ENCODE results near the gene IL6R. TPM values are rescaled to one million over a fixed set of nuclear protein-coding genes. Genes with fewer than 3 reads are reported as not detected.
"Not testable (repeated sequence)": the region's sequence is repeated elsewhere in the genome, so short reads cannot be mapped to it uniquely, and the experiment has no call there.

Gene IL6R
- total and polyA plus RNA-seq, 4 donors = 18.8 to 67.6 (median 35.3) TPM

DNA sequence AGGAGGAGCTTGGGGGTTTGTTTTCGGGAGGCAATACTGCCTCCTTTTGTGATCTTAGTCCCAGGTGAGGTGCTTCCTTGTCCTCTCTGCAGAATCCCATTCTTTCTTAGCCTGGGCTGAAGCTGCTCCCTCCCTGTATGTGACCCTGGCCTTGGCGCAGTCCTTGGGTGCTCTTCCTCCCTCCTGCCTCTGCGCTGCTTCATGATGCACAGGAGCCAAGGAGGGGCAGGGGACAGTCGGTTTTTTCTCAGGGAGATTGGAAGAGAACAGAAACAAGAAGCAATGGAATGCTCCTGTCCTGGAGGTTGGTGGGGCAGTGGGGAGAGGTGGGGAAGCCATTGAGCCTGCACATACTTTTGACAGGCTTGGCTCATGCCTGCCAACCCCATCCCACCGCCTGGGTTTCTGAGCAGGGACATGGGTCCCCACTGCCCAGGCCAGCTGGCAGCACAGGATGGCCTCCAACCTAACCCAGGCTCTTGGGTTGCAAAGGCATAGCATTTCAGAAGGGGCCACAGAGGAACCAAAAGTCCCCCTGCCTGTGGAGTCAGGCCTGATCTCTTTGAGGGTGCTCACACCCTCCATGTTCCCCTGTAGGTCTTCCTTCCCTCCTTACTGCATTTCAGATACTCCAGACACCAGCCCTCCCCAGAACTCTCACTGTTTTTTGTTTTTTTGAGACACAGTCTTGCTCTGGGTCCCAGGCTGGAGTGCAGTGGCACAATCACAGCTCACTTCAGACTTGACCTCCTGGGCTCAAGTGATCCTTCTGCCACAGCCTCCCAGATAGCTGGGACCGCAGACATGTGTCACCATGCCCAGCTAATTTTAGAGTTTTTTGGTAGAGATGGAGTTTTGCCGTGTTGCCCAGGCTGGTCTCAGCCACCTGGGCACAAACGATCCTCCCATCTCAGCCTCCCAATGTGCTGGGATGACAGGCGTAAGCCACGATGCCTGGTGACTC lies 16.1 kb downstream of the IL6R start:
- Histone ChIP-seq H3K36me3 (ENCODE audit: control insufficient read depth in 4 of 4, insufficient read depth in 3 of 4, low read depth in 1 of 4, low read length in 3 of 4) (peaks cover 0 to 8% (median 2%) of the 10 kb centered on the region in 4 donors), H3K9ac (ENCODE audit: low read depth in 1 of 2, low read length in 2 of 2) (peak overlapping the region; percentile 29 to 53), H3K27ac (ENCODE audit: low read depth in 1 of 2, low read length in 2 of 2) (peak overlapping the region; percentile 73 to 98), H3K4me1 (ENCODE audit: control insufficient read depth in 4 of 4, insufficient read depth in 4 of 4, low read length in 3 of 4) (peaks cover 27 to 83% (median 66%) of the 10 kb centered on the region in 4 donors), H3K9me3 (ENCODE audit: control insufficient read depth in 4 of 4, low read length in 3 of 4) (no peaks in the 10 kb centered on the region), H3K27me3 (ENCODE audit: control insufficient read depth in 4 of 4, insufficient read depth in 4 of 4, low read length in 3 of 4) (no peaks in the 10 kb centered on the region), H3K4me3 (ENCODE audit: low read depth in 1 of 3, low read length in 3 of 3) (no peak overlapping the region)
- TF ChIP-seq SP1 (IDR thresholded peaks at IDR 0.05) = no peak
- TF ChIP-seq TAF1 (conservative IDR thresholded peaks at IDR 0.05) = no peak
- no peak for TF ChIP-seq RAD21 (IDR thresholded peaks at IDR 0.05)
- TF ChIP-seq, protein P1, sequence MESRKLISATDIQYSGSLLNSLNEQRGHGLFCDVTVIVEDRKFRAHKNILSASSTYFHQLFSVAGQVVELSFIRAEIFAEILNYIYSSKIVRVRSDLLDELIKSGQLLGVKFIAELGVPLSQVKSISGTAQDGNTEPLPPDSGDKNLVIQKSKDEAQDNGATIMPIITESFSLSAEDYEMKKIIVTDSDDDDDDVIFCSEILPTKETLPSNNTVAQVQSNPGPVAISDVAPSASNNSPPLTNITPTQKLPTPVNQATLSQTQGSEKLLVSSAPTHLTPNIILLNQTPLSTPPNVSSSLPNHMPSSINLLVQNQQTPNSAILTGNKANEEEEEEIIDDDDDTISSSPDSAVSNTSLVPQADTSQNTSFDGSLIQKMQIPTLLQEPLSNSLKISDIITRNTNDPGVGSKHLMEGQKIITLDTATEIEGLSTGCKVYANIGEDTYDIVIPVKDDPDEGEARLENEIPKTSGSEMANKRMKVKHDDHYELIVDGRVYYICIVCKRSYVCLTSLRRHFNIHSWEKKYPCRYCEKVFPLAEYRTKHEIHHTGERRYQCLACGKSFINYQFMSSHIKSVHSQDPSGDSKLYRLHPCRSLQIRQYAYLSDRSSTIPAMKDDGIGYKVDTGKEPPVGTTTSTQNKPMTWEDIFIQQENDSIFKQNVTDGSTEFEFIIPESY (IDR thresholded peaks at IDR 0.05) = no peak
- no peak for TF ChIP-seq EGR1 (IDR thresholded peaks at IDR 0.05; ENCODE audit: low read depth in 2 of 2)
- no peak for TF ChIP-seq NR2F2 (IDR thresholded peaks at IDR 0.05)
- no peak for TF ChIP-seq JUND (IDR thresholded peaks at IDR 0.05)
- no peak for TF ChIP-seq HNF4G (IDR thresholded peaks at IDR 0.05)
- no peak for TF ChIP-seq YY1 (IDR thresholded peaks at IDR 0.05)
- TF ChIP-seq FOXA2 (IDR thresholded peaks at IDR 0.05) = no peak
- no peak for TF ChIP-seq HNF4A (conservative IDR thresholded peaks at IDR 0.05)
- TF ChIP-seq, protein P2, sequence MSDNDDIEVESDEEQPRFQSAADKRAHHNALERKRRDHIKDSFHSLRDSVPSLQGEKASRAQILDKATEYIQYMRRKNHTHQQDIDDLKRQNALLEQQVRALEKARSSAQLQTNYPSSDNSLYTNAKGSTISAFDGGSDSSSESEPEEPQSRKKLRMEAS (IDR thresholded peaks at IDR 0.05) = no peak
- TF ChIP-seq, protein P3, sequence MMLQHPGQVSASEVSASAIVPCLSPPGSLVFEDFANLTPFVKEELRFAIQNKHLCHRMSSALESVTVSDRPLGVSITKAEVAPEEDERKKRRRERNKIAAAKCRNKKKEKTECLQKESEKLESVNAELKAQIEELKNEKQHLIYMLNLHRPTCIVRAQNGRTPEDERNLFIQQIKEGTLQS (IDR thresholded peaks at IDR 0.05) = no peak
- TF ChIP-seq FOXA1 (IDR thresholded peaks at IDR 0.05) = no peak
- TF ChIP-seq RXRA (IDR thresholded peaks at IDR 0.05) = no peak
- TF ChIP-seq, protein P4, sequence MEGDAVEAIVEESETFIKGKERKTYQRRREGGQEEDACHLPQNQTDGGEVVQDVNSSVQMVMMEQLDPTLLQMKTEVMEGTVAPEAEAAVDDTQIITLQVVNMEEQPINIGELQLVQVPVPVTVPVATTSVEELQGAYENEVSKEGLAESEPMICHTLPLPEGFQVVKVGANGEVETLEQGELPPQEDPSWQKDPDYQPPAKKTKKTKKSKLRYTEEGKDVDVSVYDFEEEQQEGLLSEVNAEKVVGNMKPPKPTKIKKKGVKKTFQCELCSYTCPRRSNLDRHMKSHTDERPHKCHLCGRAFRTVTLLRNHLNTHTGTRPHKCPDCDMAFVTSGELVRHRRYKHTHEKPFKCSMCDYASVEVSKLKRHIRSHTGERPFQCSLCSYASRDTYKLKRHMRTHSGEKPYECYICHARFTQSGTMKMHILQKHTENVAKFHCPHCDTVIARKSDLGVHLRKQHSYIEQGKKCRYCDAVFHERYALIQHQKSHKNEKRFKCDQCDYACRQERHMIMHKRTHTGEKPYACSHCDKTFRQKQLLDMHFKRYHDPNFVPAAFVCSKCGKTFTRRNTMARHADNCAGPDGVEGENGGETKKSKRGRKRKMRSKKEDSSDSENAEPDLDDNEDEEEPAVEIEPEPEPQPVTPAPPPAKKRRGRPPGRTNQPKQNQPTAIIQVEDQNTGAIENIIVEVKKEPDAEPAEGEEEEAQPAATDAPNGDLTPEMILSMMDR (IDR thresholded peaks at IDR 0.05; ENCODE audit: low read depth, low read length, missing input control) = no peak
- TF ChIP-seq, protein P5, sequence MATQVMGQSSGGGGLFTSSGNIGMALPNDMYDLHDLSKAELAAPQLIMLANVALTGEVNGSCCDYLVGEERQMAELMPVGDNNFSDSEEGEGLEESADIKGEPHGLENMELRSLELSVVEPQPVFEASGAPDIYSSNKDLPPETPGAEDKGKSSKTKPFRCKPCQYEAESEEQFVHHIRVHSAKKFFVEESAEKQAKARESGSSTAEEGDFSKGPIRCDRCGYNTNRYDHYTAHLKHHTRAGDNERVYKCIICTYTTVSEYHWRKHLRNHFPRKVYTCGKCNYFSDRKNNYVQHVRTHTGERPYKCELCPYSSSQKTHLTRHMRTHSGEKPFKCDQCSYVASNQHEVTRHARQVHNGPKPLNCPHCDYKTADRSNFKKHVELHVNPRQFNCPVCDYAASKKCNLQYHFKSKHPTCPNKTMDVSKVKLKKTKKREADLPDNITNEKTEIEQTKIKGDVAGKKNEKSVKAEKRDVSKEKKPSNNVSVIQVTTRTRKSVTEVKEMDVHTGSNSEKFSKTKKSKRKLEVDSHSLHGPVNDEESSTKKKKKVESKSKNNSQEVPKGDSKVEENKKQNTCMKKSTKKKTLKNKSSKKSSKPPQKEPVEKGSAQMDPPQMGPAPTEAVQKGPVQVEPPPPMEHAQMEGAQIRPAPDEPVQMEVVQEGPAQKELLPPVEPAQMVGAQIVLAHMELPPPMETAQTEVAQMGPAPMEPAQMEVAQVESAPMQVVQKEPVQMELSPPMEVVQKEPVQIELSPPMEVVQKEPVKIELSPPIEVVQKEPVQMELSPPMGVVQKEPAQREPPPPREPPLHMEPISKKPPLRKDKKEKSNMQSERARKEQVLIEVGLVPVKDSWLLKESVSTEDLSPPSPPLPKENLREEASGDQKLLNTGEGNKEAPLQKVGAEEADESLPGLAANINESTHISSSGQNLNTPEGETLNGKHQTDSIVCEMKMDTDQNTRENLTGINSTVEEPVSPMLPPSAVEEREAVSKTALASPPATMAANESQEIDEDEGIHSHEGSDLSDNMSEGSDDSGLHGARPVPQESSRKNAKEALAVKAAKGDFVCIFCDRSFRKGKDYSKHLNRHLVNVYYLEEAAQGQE (IDR thresholded peaks at IDR 0.05) = no peak
- TF ChIP-seq GABPA (IDR thresholded peaks at IDR 0.05 in 1 of 2, conservative IDR thresholded peaks at IDR 0.05 in 1 of 2) = no peak
- 84% methylated on average over 10 of the region's 10 CpGs for WGBS
- DNase-seq (ENCODE audit: low spot score) = no peak

DNA sequence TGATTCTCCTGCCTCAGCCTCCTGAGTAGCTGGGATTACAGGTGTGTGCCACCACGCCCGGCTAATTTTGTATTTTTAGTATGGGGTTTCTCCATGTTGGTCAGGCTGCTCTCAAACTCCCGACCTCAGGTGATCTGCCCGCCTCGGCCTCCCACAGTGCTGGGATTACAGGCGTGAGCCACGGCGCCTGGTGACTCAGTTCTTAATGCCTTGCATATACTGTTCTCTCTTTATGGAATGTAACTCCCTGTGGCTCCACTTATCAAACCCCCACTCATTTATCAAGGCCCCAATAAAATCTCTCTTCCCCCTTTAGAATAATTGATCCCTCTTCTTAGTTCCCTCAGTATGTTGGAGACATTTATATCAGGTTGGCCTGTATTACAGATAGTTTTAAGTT lies 16.9 kb downstream of the IL6R start:
- Histone ChIP-seq H3K27ac (ENCODE audit: low read depth in 1 of 2, low read length in 2 of 2) (peak overlapping the region; percentile 82 to 85), H3K4me1 (ENCODE audit: control insufficient read depth in 4 of 4, insufficient read depth in 4 of 4, low read length in 3 of 4) (peaks cover 23 to 83% (median 63%) of the 10 kb centered on the region in 4 donors), H3K9ac (ENCODE audit: low read depth in 1 of 2, low read length in 2 of 2) (peak overlapping the region; percentile 12 to 34)
- DNase-seq (ENCODE audit: low spot score); H3K36me3 ChIP-seq (ENCODE audit: control insufficient read depth in 4 of 4, insufficient read depth in 3 of 4, low read depth in 1 of 4, low read length in 3 of 4); H3K4me3 ChIP-seq (ENCODE audit: low read depth in 1 of 3, low read length in 3 of 3); H3K9me3 ChIP-seq (ENCODE audit: control insufficient read depth in 4 of 4, low read length in 3 of 4); H3K27me3 ChIP-seq (ENCODE audit: control insufficient read depth in 4 of 4, insufficient read depth in 4 of 4, low read length in 3 of 4): not testable (repeated sequence)
- WGBS = 85% methylated on average over 8 of the region's 8 CpGs

All from liver (tissue), 9 donors.